ENCODE data around the gene OSBPL6.

- TF ChIP-seq CTCF (IDR thresholded peaks at IDR 0.05; ENCODE audit: low read depth, low read length, poor library complexity, severe bottlenecking), result no peak
- no peak for TF ChIP-seq EZH2phosphoT487 (IDR thresholded peaks at IDR 0.05; ENCODE audit: borderline replicate concordance, low read length)
These were observed 227.8 kb downstream of the OSBPL6 start for GRCh38 chr2:178422097-178422496.
